ENCODE data around the gene IFFO2. TPM values are rescaled to one million over a fixed set of nuclear protein-coding genes. Genes with fewer than 3 reads are reported as not detected.

IFFO2 gene
- total and polyA plus RNA-seq, 2 of the 13 experiments (the other 11 are each of a cell fraction or from before 2014, with no cell fraction given) = 7.3 to 16.7 TPM

- ChIA-PET CTCF (ENCODE audit: low intra/inter-chr PET ratio, low total read pairs) (no interaction called here), POLR2A (no interaction called here)
- BruUV-seq (replicated peaks) = no TSS peak
- Histone ChIP-seq H3K4me2 (ENCODE audit: low read depth, low read length) (no peak overlapping the region), H3K27me3 (ENCODE audit: control insufficient read depth in 1 of 2, insufficient read depth in 2 of 2, low read length in 2 of 2) (no peaks in the 10 kb centered on the region), H3K4me1 (ENCODE audit: insufficient read depth, low read length) (no peaks in the 10 kb centered on the region), H3K9ac (ENCODE audit: insufficient read depth, low read depth, low read length) (no peak overlapping the region), H4K20me1 (ENCODE audit: insufficient read depth, low read length) (peaks cover 31% of the 10 kb centered on the region), H3K79me2 (ENCODE audit: insufficient read depth, low read length) (no peaks in the 10 kb centered on the region), H2AFZ (ENCODE audit: low read length) (no peak overlapping the region), H3K4me3 (replicated peaks in 1 of 3; ENCODE audit: insufficient read depth in 1 of 3, low read depth in 2 of 3, low read length in 3 of 3) (no peak overlapping the region), H3K36me3 (replicated peaks in 1 of 2; ENCODE audit: control insufficient read depth in 1 of 2, insufficient read depth in 2 of 2, low read length in 2 of 2) (peaks cover 52 to 93% of the 10 kb centered on the region in 2 experiments), H3K27ac (ENCODE audit: extremely low read length, insufficient read depth, low read length) (no peak overlapping the region), H3K9me3 (ENCODE audit: low read length) (no peaks in the 10 kb centered on the region)
- in situ Hi-C loops (cut with HindIII; ENCODE audit: extremely low pct_ligation_motif_present, low pct_unique_long_range_greater_than_20kb) (no loop called here), intact Hi-C loops (cut with micrococcal nuclease; ENCODE audit: unreplicated experiment) (no loop called here)
- TF ChIP-seq SAP130 (CRISPR knock-in tag; IDR thresholded peaks at IDR 0.05; ENCODE audit: low read depth) = no peak
- 0 out of 2 replicates have a peak, but pooled peaks have one; percentile 41 for TF ChIP-seq RBFOX2 (IDR thresholded peaks at IDR 0.05; ENCODE audit: low read depth, low read length)
- TF ChIP-seq AGO2 (optimal IDR thresholded peaks at IDR 0.05; ENCODE audit: low read depth, low read length) = peak; percentile 80
- no peak for TF ChIP-seq ZNF589 (CRISPR knock-in tag; conservative IDR thresholded peaks at IDR 0.05)
- no peak for TF ChIP-seq ZNF761 (CRISPR knock-in tag; conservative IDR thresholded peaks at IDR 0.05)
- TF ChIP-seq ZBTB3 (CRISPR knock-in tag; IDR thresholded peaks at IDR 0.05; ENCODE audit: borderline replicate concordance, low read depth) = no peak
- no peak for TF ChIP-seq ELF3 (CRISPR knock-in tag; IDR thresholded peaks at IDR 0.05)
- no peak for TF ChIP-seq JDP2 (CRISPR knock-in tag; IDR thresholded peaks at IDR 0.05; ENCODE audit: borderline replicate concordance)
- TF ChIP-seq CREBL2 (CRISPR knock-in tag; IDR thresholded peaks at IDR 0.05; ENCODE audit: borderline replicate concordance) = no peak
- no peak for TF ChIP-seq AKNA (CRISPR knock-in tag; IDR thresholded peaks at IDR 0.05; ENCODE audit: borderline replicate concordance)
- DNase-seq (ENCODE audit: low spot score) (no peak), ATAC-seq (no peak), FAIRE-seq (no peak)
- 100% methylated on average over 2 of the region's 24 CpGs for WGBS (ENCODE audit: low lambda C conversion rate)
Observed at GRCh38 chr1:18881642-18882431, 74.6 kb downstream of the IFFO2 start.
